C4-2B (cell line): ENCODE results near the gene DNAJA2.

Experiments
- CTCF ChIP-seq: fragments of 450-650 bp; conservative IDR thresholded peaks from 2 replicates; pipeline ENCODE4 v1.5.1; 2017; ENCODE audit warnings: mild to moderate bottlenecking
- ZFX ChIP-seq: fragments of 450-650 bp; IDR thresholded peaks from 2 replicates; pipeline ENCODE4 v1.6.1; 2017

- no peak for TF ChIP-seq CTCF
- TF ChIP-seq ZFX, result no peak
Observed at GRCh38 chr16:46906360-46907060, 67.0 kb downstream of the DNAJA2 start.
